Liver (tissue), 9 donors: Measurements from ENCODE around the gene RPUSD4. TPM values are rescaled to one million over a fixed set of nuclear protein-coding genes. Genes with fewer than 3 reads are reported as not detected.

Experiments
- DNase-seq: peaks from one replicate; pipeline ENCODE4 v3.0.0-alpha.2; 2017; ENCODE audit warnings: low spot score
- H3K27ac ChIP-seq, 2 donors: one replicate each; pipeline ENCODE4 v1.7.0; 2013; ENCODE audit warnings: inconsistent platforms in 2 of 2, low read length in 2 of 2, control low read depth in 1 of 2, low read depth in 1 of 2, mild to moderate bottlenecking in 1 of 2
- H3K27me3 ChIP-seq, 4 donors: one replicate each; pipeline versions ENCODE4 v1.6.1 to v1.7.0; 2013; ENCODE audit warnings: low read length in 3 of 4, inconsistent platforms in 1 of 4, mild to moderate bottlenecking in 1 of 4, moderate library complexity in 1 of 4; ENCODE audit not compliant: control insufficient read depth in 4 of 4, insufficient read depth in 4 of 4
- H3K36me3 ChIP-seq, 4 donors: one replicate each; pipeline versions ENCODE4 v1.6.1 to v1.7.0; 2013; ENCODE audit warnings: low read length in 3 of 4, mild to moderate bottlenecking in 3 of 4, low read depth in 1 of 4, moderate library complexity in 1 of 4; ENCODE audit not compliant: control insufficient read depth in 4 of 4, insufficient read depth in 3 of 4
- H3K4me1 ChIP-seq, 4 donors: one replicate each; pipeline versions ENCODE4 v1.6.1 to v1.7.0; 2013; ENCODE audit warnings: low read length in 3 of 4, mild to moderate bottlenecking in 3 of 4, moderate library complexity in 1 of 4; ENCODE audit not compliant: control insufficient read depth in 4 of 4, insufficient read depth in 4 of 4
- H3K4me3 ChIP-seq, 3 donors: one replicate each; pipeline versions ENCODE4 v1.6.1 to v1.7.0; 2013; ENCODE audit warnings: low read length in 3 of 3, control low read depth in 1 of 3, low read depth in 1 of 3, mild to moderate bottlenecking in 1 of 3
- H3K9ac ChIP-seq, 2 donors: one replicate each; pipeline ENCODE4 v1.7.0; 2013; ENCODE audit warnings: low read length in 2 of 2, mild to moderate bottlenecking in 2 of 2, moderate library complexity in 2 of 2, control low read depth in 1 of 2, low read depth in 1 of 2
- H3K9me3 ChIP-seq, 4 donors: one replicate each; pipeline versions ENCODE4 v1.6.1 to v1.7.0; 2013; ENCODE audit warnings: low read length in 3 of 4; ENCODE audit not compliant: control insufficient read depth in 4 of 4
- EGR1 ChIP-seq, 2 donors: IDR thresholded peaks; 2 replicates each; pipeline ENCODE4 v1.6.1; 2016 to 2018; ENCODE audit warnings: antibody characterized with exemption in 2 of 2, low read depth in 2 of 2
- FOXA1 ChIP-seq: IDR thresholded peaks from 2 replicates; pipeline ENCODE4 v1.6.1; 2016; ENCODE audit warnings: antibody characterized with exemption
- FOXA2 ChIP-seq: IDR thresholded peaks from 2 replicates; pipeline ENCODE4 v1.6.1; 2016; ENCODE audit warnings: antibody characterized with exemption
- GABPA ChIP-seq, 2 donors: IDR thresholded peaks in 1 of 2; conservative IDR thresholded peaks in 1 of 2; 2 replicates each; pipeline ENCODE4 v1.6.1; 2016; ENCODE audit warnings: antibody characterized with exemption in 2 of 2, mild to moderate bottlenecking in 1 of 2, moderate library complexity in 1 of 2
- HNF4A ChIP-seq, 2 donors: conservative IDR thresholded peaks; 2 replicates each; pipeline ENCODE4 v1.6.1; 2016; ENCODE audit warnings: antibody characterized with exemption in 2 of 2, mild to moderate bottlenecking in 2 of 2
- HNF4G ChIP-seq: IDR thresholded peaks from 2 replicates; pipeline ENCODE4 v1.6.1; 2016; ENCODE audit warnings: antibody characterized with exemption
- JUND ChIP-seq, 2 donors: IDR thresholded peaks; 2 replicates each; pipeline ENCODE4 v1.6.1; 2016; ENCODE audit warnings: antibody characterized with exemption in 2 of 2
- NR2F2 ChIP-seq: IDR thresholded peaks from 2 replicates; pipeline ENCODE4 v1.6.1; 2016; ENCODE audit warnings: antibody characterized with exemption
- RAD21 ChIP-seq, 2 donors: IDR thresholded peaks; 2 replicates each; pipeline ENCODE4 v1.6.1; 2016; ENCODE audit warnings: antibody characterized with exemption in 2 of 2, mild to moderate bottlenecking in 2 of 2
- RXRA ChIP-seq, 2 donors: IDR thresholded peaks; 2 replicates each; pipeline ENCODE4 v1.6.1; 2017 to 2018; ENCODE audit warnings: antibody characterized with exemption in 2 of 2, mild to moderate bottlenecking in 1 of 2
- SP1 ChIP-seq: IDR thresholded peaks from 2 replicates; pipeline ENCODE4 v1.6.1; 2018; ENCODE audit warnings: antibody characterized with exemption, mild to moderate bottlenecking
- TAF1 ChIP-seq: conservative IDR thresholded peaks from 2 replicates; pipeline ENCODE4 v1.6.1; 2016; ENCODE audit warnings: antibody characterized with exemption, mild to moderate bottlenecking
- YY1 ChIP-seq: IDR thresholded peaks from 2 replicates; pipeline ENCODE4 v1.6.1; 2016; ENCODE audit warnings: antibody characterized with exemption, mild to moderate bottlenecking
- WGBS: extraction: QIAGEN DNeasy Blood & Tissue Kit; methylation state at CpG from one replicate; pipeline ENCODE4 v1.1.7; 2013; 5-methylcytosine and 5-hydroxymethylcytosine counted together
- polyA plus RNA-seq, 2 donors: library from polyadenylated mRNA; stranded (reverse) in 1 of 2; unstranded in 1 of 2; fragments of 200-250 nt in 1 of 2; fragments of >200 nt in 1 of 2; fragmentation: Nextera tagmentation in 1 of 2; extraction: Ambion mirVana in 1 of 2; gene quantifications; one replicate each; pipeline versions ENCODE4 v1.2.1 to v1.2.3, GENCODE V29; 2013 to 2015
- total RNA-seq, 2 donors: library from RNA; depleted of rRNA; stranded (reverse); fragments of >200 nt; gene quantifications; one replicate each; pipeline ENCODE4 v1.2.3, GENCODE V29; 2014
- TF ChIP-seq, protein P1 (sequence below): IDR thresholded peaks from 2 replicates; pipeline ENCODE4 v1.6.1; 2016; ENCODE audit warnings: antibody characterized with exemption, mild to moderate bottlenecking
- TF ChIP-seq, protein P2 (sequence below): fragments of 150-350 bp; IDR thresholded peaks from 2 replicates; pipeline ENCODE4 v1.5.1; 2017; ENCODE audit warnings: improper control_type of control experiment, low read depth, low read length; ENCODE audit not compliant: missing input control
- TF ChIP-seq, protein P3 (sequence below): IDR thresholded peaks from 2 replicates; pipeline ENCODE4 v1.6.1; 2016; ENCODE audit warnings: antibody characterized with exemption
- TF ChIP-seq, protein P4 (sequence below): IDR thresholded peaks from 2 replicates; pipeline ENCODE4 v1.6.1; 2016; ENCODE audit warnings: antibody characterized with exemption
- TF ChIP-seq, protein P5 (sequence below): IDR thresholded peaks from 2 replicates; pipeline ENCODE4 v1.6.1; 2016; ENCODE audit warnings: antibody characterized with exemption
- donor health status: healthy.
- donor health status: healthy.
- donor health status: healthy.
- donor health status: healthy.
- donor health status: healthy.

Gene RPUSD4
- total and polyA plus RNA-seq, 4 donors: 9.4 to 23.7 (median 17.2) TPM

DNA sequence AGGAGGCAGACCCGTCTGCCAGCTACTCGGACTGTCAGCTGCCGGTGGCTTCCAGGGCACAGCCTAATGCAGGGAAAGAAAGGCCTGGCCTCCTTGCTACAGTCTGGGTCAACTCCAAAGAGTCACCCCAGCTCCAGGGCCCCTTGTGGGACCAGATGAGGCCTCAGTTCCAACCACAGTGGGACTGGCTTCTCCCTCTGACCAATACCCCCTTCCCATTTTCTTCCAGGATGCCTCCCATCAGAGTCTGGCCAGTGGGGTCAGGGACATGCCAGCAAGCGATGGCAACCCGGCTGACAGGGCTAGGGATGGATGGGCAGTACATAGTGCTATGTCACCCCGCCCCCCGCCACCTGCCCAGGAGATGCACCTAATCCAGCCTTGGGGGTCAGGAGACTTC, 36.6 kb downstream of the RPUSD4 start:
- Histone ChIP-seq H3K36me3 (no peaks in the 10 kb centered on the region), H3K4me1 (peaks cover 0 to 14% (median 1%) of the 10 kb centered on the region in 4 donors), H3K9me3 (no peaks in the 10 kb centered on the region), H3K27me3 (no peaks in the 10 kb centered on the region), H3K9ac (no peak overlapping the region), H3K27ac (no peak overlapping the region), H3K4me3 (no peak overlapping the region)
- no peak for DNase-seq
- TF ChIP-seq, protein P1, sequence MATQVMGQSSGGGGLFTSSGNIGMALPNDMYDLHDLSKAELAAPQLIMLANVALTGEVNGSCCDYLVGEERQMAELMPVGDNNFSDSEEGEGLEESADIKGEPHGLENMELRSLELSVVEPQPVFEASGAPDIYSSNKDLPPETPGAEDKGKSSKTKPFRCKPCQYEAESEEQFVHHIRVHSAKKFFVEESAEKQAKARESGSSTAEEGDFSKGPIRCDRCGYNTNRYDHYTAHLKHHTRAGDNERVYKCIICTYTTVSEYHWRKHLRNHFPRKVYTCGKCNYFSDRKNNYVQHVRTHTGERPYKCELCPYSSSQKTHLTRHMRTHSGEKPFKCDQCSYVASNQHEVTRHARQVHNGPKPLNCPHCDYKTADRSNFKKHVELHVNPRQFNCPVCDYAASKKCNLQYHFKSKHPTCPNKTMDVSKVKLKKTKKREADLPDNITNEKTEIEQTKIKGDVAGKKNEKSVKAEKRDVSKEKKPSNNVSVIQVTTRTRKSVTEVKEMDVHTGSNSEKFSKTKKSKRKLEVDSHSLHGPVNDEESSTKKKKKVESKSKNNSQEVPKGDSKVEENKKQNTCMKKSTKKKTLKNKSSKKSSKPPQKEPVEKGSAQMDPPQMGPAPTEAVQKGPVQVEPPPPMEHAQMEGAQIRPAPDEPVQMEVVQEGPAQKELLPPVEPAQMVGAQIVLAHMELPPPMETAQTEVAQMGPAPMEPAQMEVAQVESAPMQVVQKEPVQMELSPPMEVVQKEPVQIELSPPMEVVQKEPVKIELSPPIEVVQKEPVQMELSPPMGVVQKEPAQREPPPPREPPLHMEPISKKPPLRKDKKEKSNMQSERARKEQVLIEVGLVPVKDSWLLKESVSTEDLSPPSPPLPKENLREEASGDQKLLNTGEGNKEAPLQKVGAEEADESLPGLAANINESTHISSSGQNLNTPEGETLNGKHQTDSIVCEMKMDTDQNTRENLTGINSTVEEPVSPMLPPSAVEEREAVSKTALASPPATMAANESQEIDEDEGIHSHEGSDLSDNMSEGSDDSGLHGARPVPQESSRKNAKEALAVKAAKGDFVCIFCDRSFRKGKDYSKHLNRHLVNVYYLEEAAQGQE: no peak
- TF ChIP-seq EGR1 (IDR thresholded peaks at IDR 0.05; ENCODE audit: low read depth in 2 of 2): no peak
- TF ChIP-seq, protein P2, sequence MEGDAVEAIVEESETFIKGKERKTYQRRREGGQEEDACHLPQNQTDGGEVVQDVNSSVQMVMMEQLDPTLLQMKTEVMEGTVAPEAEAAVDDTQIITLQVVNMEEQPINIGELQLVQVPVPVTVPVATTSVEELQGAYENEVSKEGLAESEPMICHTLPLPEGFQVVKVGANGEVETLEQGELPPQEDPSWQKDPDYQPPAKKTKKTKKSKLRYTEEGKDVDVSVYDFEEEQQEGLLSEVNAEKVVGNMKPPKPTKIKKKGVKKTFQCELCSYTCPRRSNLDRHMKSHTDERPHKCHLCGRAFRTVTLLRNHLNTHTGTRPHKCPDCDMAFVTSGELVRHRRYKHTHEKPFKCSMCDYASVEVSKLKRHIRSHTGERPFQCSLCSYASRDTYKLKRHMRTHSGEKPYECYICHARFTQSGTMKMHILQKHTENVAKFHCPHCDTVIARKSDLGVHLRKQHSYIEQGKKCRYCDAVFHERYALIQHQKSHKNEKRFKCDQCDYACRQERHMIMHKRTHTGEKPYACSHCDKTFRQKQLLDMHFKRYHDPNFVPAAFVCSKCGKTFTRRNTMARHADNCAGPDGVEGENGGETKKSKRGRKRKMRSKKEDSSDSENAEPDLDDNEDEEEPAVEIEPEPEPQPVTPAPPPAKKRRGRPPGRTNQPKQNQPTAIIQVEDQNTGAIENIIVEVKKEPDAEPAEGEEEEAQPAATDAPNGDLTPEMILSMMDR: no peak
- no peak for TF ChIP-seq RAD21 (IDR thresholded peaks at IDR 0.05)
- TF ChIP-seq FOXA2: no peak
- TF ChIP-seq NR2F2: no peak
- no peak for TF ChIP-seq HNF4G
- TF ChIP-seq TAF1: no peak
- TF ChIP-seq, protein P3, sequence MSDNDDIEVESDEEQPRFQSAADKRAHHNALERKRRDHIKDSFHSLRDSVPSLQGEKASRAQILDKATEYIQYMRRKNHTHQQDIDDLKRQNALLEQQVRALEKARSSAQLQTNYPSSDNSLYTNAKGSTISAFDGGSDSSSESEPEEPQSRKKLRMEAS: no peak
- TF ChIP-seq HNF4A (conservative IDR thresholded peaks at IDR 0.05): no peak
- no peak for TF ChIP-seq RXRA (IDR thresholded peaks at IDR 0.05)
- 97% methylated on average over 7 of the region's 7 CpGs for WGBS

DNA sequence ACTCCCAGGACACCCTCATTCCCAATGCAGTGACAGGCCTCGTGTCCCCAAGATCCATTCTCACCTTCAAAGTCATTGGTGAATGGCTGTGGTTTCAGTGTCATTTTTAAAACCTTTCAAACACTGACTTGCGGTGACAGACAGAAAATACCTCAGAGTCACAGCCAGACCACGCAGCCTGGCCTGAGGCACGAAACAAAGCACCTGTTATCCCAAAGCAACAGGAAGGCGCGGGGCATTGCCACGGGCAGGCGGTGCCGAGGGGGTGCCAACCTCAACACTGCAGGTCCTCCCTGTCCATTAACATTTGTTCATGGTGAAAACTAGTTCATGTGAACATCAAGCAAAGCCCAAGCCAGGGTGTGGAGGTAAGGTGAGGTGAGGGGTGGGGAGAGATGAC, 38.2 kb downstream of the RPUSD4 start:
- Histone ChIP-seq H3K27ac (peak overlapping the region; percentile 48 to 52), H3K27me3 (no peaks in the 10 kb centered on the region), H3K9ac (no peak overlapping the region), H3K36me3 (no peaks in the 10 kb centered on the region), H3K9me3 (no peaks in the 10 kb centered on the region), H3K4me1 (peaks cover 0 to 14% (median 1%) of the 10 kb centered on the region in 4 donors), H3K4me3 (no peak overlapping the region)
- 91% methylated on average over 9 of the region's 9 CpGs for WGBS
- DNase-seq: no peak
- TF ChIP-seq, protein P4, sequence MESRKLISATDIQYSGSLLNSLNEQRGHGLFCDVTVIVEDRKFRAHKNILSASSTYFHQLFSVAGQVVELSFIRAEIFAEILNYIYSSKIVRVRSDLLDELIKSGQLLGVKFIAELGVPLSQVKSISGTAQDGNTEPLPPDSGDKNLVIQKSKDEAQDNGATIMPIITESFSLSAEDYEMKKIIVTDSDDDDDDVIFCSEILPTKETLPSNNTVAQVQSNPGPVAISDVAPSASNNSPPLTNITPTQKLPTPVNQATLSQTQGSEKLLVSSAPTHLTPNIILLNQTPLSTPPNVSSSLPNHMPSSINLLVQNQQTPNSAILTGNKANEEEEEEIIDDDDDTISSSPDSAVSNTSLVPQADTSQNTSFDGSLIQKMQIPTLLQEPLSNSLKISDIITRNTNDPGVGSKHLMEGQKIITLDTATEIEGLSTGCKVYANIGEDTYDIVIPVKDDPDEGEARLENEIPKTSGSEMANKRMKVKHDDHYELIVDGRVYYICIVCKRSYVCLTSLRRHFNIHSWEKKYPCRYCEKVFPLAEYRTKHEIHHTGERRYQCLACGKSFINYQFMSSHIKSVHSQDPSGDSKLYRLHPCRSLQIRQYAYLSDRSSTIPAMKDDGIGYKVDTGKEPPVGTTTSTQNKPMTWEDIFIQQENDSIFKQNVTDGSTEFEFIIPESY: no peak
- no peak for TF ChIP-seq FOXA2
- TF ChIP-seq, protein P3: no peak
- TF ChIP-seq GABPA (IDR thresholded peaks at IDR 0.05 in 1 of 2, conservative IDR thresholded peaks at IDR 0.05 in 1 of 2): no peak
- no peak for TF ChIP-seq RAD21 (IDR thresholded peaks at IDR 0.05)
- no peak for TF ChIP-seq FOXA1
- TF ChIP-seq RXRA (IDR thresholded peaks at IDR 0.05): no peak
- no peak for TF ChIP-seq EGR1 (IDR thresholded peaks at IDR 0.05; ENCODE audit: low read depth in 2 of 2)
- TF ChIP-seq TAF1: no peak
- TF ChIP-seq, protein P1: no peak
- TF ChIP-seq, protein P5, sequence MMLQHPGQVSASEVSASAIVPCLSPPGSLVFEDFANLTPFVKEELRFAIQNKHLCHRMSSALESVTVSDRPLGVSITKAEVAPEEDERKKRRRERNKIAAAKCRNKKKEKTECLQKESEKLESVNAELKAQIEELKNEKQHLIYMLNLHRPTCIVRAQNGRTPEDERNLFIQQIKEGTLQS: no peak
- no peak for TF ChIP-seq YY1
- no peak for TF ChIP-seq JUND (IDR thresholded peaks at IDR 0.05)
- no peak for TF ChIP-seq HNF4G
- TF ChIP-seq NR2F2: no peak
- no peak for TF ChIP-seq HNF4A (conservative IDR thresholded peaks at IDR 0.05)
- TF ChIP-seq SP1: no peak
